SK-N-SH (cell line): ENCODE results near the gene EPB41L1.

Source experiments
- EZH2phosphoT487 ChIP-seq: fragments of 200-600 bp; sonication (generic); IDR thresholded peaks from 2 replicates; pipeline ENCODE4 v1.6.1; 2017; ENCODE audit warnings: low read depth, mixed run types, mild to moderate bottlenecking, antibody characterized with exemption, moderate library complexity, borderline replicate concordance
- GATA2 ChIP-seq: sonication (generic); formaldehyde crosslinking; IDR thresholded peaks from 2 replicates; pipeline ENCODE4 v1.5.0; 2020; ENCODE audit warnings: mild to moderate bottlenecking, missing genetic modification reagents
- NRF1 ChIP-seq: IDR thresholded peaks from 2 replicates; pipeline ENCODE4 v1.6.1; 2012; ENCODE audit warnings: low read depth, mild to moderate bottlenecking, low read length
- POLR2AphosphoS5 ChIP-seq: IDR thresholded peaks from 2 replicates; pipeline ENCODE4 v1.6.1; 2012; ENCODE audit warnings: low read depth, low read length
- RAD21 ChIP-seq: IDR thresholded peaks from 2 replicates; pipeline ENCODE4 v1.6.1; 2012; ENCODE audit warnings: mild to moderate bottlenecking, low read length
- TF ChIP-seq, protein P1 (sequence below): fragments of 200-600 bp; sonication (generic); IDR thresholded peaks from 2 replicates; pipeline ENCODE4 v1.6.1; 2017; ENCODE audit warnings: antibody characterized with exemption, mild to moderate bottlenecking, moderate library complexity

DNA sequence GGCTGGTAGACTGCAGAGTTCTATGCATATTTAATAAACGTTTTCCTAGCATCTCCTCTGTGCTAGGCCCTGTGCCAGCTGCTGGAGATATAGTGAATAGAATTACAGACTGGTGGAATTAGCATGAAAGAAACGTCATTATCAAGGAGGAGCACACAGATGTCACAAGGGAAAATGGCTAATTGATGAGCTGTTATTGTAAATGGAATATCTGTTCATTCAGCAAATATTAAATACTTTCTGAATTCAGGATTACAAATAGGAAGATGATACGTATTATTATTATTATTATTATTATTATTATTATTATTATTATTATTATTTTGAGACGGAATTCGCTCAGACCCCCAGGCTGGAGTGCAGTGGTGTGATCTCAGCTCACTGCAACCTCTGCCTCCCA lies 82.9 kb downstream of the EPB41L1 start:
- TF ChIP-seq, protein P1, sequence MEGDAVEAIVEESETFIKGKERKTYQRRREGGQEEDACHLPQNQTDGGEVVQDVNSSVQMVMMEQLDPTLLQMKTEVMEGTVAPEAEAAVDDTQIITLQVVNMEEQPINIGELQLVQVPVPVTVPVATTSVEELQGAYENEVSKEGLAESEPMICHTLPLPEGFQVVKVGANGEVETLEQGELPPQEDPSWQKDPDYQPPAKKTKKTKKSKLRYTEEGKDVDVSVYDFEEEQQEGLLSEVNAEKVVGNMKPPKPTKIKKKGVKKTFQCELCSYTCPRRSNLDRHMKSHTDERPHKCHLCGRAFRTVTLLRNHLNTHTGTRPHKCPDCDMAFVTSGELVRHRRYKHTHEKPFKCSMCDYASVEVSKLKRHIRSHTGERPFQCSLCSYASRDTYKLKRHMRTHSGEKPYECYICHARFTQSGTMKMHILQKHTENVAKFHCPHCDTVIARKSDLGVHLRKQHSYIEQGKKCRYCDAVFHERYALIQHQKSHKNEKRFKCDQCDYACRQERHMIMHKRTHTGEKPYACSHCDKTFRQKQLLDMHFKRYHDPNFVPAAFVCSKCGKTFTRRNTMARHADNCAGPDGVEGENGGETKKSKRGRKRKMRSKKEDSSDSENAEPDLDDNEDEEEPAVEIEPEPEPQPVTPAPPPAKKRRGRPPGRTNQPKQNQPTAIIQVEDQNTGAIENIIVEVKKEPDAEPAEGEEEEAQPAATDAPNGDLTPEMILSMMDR, result no peak
- no peak for TF ChIP-seq NRF1
- no peak for TF ChIP-seq GATA2 (CRISPR knock-in tag)
- no peak for TF ChIP-seq POLR2AphosphoS5
- no peak for TF ChIP-seq EZH2phosphoT487
- no peak for TF ChIP-seq RAD21
